Stimulated activated CD8-positive, alpha-beta memory T cell treated with anti-CD3 and anti-CD28 coated beads, Interleukin-12 subunit alpha, Interleukin-12 subunit beta, amount 100 ng/mL, for 24 hours (primary cell): ENCODE results near the gene TIMM44.

ENCODE experiments used
- DNase-seq: peaks from one replicate; pipeline ENCODE4 v3.0.0-alpha.2; 2020; ENCODE audit errors: extremely low read depth

TIMM44 gene

DNA sequence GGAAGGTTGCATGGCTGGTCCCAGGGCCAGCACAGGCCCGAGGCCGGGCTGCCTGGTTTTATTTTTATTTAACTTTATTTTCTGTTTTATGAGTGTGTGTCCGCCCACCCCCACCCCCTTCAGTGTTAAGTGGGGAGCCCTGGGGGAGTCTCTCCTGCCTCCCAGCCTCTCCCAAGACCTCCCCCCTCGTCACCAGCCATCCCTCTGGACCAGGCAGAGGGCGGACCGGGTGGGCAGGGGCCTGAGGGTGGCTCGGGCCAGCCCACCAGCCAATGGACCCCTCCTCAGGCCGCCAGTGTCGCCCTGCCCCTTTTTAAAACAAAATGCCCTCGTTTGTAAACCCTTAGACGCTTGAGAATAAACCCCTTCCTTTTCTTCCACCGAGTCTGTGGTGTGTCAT is 29.4 kb downstream of the TIMM44 start:
- no peak for DNase-seq

DNA sequence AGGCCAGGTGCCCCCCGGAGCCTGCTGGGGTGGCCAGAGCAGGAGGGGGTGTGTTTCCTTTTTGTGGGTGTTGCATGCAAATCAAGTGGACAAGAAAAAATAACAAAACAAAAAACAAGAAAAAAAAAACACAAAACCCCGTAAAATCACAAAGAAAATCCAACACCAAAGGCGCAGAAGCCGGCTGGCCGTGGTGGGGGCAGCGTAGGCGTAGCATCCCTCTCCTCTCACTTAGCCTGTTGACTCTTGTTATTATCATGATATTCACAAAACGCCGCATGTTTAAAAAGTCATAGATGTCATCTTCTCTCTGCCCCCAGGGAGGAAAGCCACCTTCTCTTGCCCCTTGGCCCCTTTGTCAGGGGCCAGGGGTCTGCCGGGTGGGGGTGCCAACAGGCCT is 29.8 kb downstream of the TIMM44 start:
- DNase-seq = no peak

DNA sequence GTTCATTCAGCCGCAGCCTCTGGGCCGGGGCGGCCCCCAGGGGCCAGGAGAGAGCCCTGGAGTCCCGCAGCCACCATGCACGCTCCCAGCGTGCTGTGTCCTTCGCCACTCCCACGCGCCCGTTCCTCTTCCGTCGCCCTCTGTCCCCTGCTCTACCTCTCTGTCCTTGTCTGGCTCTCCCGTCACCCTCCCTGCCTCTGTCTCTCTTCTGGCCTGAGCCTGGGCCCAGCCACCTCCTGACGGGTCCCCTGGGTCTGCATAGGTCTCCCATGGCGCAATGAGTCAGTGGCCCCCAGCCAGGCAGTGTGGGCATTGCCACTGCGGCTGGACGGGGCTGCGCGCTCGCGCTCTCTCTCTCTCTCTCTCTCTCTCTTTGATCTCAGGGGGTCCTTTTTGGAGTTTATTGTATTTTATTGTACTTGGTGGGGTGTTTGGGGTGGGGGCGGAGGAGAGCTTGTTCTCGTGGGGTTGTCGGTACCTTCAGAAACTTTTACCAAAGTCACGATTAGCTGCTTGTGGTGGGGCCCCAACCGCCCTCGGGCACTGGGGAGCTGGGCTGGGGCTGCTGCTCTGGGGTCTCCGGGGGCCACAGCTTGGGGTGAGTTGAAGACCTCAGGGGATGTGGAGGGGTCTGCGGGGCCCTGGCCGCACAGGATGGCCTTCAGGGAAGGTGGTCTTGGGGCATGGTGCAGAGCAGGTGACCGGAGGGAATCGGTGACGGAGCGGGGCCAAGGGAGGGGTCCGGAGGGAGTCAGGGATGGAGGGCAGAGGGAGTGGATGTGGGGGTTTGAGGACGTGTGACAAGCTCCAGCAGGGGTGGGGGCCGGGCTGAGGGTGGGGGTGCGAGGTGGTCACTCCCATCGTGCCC is 30.5 kb downstream of the TIMM44 start:
- DNase-seq = no peak

DNA sequence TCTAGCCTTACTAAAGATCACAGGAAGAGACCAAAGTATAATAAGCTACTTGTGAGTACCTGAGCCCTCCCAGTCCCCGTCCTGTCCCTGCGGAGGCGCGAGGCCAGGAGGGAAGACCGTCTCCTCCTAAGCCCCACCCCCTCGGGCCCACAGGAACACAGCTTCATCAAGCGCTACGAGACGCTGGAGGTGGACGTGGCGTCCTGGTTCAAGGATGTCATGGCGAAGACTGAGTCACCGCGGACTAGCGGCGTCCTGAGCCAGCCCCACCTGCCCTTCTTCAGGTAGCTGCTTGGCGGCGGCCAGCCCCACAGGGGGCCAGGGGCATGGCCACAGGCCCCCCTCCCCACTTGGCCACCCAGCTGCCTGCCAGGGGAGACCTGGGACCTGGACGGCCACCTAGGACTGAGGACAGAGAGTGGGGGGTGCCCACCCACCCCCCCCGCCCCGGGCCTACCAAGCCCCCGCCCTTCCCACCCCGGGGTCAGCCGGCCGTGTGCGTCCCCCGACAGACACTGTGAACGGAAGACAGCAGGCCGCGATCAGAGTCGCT is 31.2 kb downstream of the TIMM44 start:
- no peak for DNase-seq

DNA sequence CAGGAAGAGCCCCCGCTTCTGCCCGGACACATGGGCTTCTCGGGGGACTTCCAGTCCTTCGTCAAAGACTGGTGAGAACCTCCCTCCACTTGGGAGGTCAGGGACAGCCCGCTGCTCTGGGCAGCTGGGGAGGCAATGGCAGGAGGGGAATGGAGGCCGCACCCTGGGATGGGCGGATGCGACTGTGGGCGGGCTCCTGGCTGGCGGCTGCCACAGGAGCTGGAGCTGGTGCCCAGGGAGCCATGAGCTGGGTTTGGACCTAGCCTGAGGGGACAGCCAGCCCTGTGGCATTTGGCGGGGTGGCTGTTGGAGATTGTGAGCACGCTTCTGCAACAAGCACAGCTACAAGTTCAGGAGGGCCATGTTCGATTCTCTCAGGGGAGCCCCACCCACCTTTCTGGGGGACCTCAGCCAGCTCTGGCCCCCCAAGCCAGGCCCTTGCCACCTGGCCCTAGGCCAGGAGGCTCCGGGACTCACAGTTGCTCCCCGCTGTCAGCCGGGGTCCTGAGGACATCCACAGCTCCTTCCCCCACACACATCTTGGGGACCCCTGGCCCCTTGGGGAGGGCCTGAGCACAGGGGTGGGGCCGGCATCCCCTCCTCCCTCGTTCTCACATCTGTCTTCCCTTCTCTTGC is 31.8 kb downstream of the TIMM44 start:
- DNase-seq = no peak

DNA sequence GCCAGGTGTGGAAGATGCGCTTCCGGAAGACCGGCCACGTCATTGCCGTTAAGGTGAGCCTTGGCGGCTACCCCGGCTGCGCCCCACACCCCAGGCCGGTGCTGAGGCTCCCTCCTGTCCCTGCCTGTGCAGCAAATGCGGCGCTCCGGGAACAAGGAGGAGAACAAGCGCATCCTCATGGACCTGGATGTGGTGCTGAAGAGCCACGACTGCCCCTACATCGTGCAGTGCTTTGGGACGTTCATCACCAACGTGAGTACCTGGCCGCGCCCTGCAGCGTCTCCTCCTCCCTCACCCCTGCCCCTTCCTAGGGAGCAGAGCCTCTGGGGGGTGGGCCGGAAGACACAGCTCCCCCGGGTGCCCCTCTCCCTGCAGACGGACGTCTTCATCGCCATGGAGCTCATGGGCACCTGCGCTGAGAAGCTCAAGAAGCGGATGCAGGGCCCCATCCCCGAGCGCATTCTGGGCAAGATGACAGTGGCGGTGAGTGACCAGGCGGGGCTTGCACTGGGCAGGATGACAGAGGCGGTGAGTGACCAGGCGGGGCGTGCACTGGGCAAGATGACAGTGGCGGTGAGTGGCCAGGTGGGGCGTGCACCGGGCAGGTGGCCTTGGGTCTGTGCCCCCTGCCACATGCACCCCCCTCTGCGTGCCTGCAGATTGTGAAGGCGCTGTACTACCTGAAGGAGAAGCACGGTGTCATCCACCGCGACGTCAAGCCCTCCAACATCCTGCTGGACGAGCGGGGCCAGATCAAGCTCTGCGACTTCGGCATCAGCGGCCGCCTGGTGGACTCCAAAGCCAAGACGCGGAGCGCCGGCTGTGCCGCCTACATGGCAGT is 32.9 kb downstream of the TIMM44 start:
- DNase-seq = no peak

DNA sequence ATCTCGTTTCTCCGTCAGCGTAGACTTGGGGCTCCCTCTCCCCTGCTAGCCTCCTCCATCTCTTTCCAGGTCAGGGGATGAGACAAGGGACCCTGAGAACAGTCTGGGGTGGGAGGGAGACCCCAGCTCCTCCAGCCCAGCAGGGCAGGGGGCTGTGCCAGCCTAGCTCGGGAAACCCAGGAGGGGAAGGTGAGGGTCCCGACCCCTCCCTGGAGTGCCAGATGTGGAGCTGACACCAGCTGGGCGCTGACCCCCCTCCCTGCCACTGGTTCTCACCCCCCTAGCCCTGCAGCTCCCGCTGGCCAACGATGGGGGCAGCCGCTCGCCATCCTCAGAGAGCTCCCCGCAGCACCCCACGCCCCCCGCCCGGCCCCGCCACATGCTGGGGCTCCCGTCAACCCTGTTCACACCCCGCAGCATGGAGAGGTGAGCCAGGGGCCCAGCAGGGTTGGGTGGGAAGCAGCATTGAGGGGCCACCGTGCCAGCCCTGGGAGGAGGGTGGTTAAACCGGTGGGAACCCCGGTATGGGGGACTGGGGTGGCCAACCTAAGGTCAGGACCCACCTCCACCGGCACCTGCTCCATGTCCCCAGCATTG is 33.9 kb downstream of the TIMM44 start:
- no peak for DNase-seq

DNA sequence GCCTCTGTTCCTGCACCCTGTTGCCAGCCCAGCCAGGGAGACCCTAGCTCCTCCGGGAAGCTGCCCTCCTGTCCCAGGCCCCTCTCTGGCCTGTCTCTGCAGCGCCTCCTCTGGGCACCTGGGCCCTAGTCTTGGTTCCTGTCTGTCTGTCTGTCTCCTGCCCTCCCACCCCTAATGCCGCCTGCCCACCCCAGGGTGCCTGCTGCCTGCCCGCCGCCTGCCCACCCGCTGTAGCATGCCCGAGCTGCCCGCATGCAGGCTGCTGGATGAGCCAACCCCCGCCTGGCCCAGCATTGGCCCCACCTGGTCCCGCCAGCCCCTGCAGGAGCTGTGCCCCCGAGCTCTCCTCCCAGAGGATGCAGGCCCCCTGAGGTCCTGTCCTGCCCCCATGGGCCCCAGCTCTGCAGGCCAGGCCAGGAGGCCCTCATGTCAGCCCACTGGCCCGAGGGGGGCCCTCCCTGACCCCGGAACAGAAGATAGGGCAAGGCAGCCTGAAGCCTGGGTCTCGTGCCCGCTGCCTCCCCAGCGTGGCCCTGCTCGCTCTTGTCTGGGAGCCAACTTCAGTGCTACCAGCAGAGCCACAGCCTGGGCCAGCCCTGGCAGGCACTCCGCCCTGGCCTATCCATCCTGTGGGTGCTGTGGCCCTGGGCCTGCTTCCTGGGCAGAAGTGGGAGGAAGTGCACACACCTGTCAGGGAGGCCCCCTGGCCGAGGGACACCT is 34.6 kb downstream of the TIMM44 start:
- DNase-seq = no peak

DNA sequence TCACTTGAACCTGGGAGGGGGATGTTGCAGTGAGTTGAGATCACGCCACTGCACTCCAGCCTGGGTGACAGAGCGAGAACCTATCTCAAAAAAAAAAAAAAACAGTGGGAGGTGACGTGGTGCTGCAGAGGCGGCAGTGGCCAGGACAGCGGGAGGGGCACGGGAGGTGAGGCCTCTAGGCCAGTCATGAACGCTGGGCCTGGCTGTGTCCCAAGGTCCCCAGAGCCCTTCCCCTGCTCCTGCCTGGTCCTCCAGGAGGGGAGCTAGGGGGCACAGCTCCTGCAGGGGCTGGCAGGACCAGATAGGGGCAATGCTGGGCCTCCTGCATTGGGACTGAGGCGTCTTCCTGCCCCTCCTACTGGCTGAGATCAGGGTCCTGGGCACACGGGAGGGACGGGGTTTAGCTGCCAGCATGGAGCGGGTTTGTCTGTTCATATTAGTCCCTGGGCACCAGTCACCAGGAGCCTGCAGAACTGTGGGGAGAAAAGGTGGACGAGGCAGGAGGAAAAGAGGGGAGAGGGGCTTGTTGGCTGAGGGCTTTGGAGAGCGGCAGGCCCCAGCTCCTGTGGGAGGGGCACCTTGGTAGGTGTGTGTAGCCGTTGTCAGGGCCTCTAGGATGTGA is 35.3 kb downstream of the TIMM44 start:
- DNase-seq = no peak

DNA sequence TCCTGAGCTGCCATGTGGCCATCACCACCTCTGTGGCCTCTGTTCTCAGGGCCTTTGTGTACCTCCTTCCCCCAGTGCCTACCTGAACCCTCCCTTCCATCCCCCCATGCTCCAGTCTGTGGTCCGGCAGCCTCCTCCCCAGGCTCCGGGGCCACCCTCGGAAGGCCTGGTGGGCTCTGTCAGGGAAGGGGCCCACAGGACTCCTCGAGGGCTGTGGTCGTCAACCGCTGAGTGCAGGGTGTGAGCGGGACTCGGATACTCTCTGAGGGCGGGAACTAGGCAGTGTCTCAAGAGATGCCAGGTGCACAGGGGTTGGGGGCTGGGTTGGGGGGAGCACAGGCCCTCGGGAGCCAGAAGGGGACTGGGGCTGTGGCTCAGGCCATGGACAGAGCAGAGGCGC is 35.9 kb downstream of the TIMM44 start:
- DNase-seq = no peak

DNA sequence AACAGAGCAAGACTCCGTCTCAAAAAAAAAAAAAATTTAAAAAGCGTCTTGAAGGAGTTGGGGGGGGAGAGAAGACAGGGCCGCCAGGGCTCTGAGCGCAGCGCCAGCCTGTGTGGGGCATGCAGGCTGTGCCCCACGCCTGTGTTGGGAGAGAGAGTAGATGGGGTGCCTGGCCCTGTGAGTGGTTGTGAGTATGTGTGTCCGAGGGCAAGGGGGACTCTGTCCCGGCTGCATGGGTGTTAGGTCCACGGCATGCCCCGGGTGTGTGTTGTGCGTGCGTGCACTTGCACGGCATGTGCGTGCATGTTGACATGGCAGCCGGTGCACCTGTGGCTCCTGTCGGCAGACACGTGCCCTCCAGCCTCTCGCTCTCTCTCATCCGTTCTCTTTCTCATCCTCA is 36.3 kb downstream of the TIMM44 start:
- no peak for DNase-seq

DNA sequence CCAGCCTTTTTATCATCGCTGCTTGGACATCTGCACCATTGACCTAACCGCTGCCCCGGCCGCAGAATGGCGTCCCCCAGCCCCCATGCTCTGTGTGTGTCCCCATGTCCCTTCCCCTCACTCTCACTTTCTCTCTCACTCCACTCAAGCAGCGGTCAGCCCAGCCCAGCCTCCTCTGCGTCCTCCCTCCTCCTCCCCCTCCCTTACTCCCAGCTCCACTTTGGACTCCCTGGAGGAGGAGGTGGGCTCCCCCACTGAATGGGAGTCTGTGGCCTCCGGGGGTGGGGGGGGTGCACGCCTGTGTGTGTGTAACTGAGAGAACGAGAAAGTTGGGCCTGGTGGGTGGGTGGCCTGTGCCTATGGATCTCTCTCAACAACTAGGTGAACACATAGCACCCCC is 37.6 kb downstream of the TIMM44 start:
- DNase-seq = no peak

DNA sequence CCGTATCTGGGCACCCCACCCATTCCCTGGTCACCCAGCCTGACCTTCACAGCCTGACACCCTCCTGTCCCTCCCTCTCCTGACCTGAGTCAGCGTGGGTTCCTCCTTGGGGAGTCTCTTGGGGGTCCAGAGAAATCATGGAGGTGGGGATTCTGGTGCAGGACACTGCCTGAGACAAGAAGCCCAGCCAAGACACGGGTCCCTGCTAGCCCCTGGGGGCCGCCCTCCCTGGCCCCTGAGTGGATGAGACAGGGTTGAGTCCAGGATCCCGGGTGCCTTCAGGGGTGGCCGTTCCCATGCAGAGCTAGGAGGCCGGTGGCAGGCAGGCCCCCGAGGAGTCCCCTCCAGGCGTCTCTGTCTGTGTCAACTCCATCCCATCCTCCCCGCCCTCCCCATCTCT is 38.2 kb downstream of the TIMM44 start:
- no peak for DNase-seq

DNA sequence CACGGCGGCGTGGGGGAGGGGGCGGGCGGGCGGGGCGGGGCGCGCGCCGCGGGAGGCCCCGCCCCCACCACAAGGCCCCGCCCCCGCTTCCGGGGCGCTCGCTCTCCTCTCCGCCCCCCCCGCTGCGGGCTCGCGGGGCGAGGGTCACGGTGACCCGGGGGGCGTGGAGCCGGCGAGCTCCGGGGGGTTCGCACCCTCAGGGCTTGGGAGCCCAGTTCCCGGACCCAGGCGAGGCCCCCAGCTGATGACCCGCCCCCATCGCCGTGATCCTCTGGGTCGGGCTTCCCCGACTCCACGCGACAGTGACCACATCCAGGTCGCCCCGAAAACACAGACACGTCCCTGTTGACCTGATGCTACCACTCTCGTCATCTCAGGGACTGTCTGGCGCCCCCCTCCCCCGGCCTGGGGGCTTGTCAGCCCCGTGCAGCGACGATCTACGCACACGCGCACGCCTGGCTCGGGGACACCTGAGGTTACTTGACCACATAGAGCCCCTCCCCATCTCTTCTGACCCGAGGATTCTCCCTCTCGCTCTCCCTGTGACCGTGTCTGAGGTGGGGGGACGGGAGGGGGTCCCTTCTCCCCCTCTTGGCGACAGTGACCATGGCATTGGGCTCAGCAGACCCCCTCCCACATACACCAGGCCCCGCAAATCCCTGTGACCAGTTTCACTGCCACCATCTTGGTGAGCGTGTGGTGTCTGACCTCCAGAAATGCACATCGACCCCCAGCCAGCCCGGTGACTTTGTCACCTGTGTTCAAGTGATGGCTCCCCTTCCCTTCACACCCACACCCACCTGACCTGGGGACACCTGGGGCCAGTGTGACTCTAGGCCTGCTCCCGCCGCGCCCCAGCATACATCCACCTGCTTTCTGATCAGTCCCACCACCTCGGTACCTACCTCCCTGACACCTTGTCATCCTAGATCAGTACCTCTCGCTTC is 39.1 kb downstream of the TIMM44 start:
- no peak for DNase-seq

DNA sequence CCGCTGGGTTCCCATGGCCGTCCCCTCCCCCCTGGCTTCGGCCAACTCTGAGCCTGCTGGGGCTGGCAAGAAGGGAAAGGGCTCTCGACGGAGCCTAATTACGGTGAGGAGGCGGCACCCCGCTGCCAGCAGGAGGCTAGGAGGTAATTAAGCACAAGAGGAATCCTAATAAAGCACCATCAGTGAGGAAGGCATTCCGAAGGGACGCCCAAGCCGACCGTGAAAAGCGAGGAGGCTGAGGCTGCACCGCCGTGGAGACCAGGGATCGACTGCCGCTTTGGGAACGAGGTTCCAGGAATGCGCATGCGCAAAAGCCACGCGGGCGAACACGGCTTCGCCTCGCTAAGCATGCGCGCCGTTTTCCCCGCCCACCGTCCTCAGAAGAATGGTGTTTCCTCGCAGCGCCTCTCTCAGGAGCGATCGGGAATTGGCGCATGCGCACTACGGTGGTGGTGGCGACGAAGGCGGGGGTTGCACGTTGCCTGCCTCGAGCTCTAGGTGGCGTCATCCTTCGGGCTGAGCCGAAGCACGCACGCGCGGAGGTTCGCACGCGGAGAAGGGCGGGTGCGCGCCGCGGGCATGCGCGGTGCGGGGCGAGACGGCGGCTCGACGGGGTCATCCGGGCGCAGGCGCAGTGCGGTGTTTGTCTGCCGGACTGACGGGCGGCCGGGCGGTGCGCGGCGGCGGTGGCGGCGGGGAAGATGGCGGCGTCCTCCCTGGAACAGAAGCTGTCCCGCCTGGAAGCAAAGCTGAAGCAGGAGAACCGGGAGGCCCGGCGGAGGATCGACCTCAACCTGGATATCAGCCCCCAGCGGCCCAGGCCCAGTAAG is 40.0 kb downstream of the TIMM44 start, which contains the start of gene MAP2K7:
TSS of gene MAP2K7 (plus strand) at position 634 of the 830 bp plus-strand sequence. CDS start at position 702, 68 bp downstream.
- DNase-seq = peak; percentile 100

DNA sequence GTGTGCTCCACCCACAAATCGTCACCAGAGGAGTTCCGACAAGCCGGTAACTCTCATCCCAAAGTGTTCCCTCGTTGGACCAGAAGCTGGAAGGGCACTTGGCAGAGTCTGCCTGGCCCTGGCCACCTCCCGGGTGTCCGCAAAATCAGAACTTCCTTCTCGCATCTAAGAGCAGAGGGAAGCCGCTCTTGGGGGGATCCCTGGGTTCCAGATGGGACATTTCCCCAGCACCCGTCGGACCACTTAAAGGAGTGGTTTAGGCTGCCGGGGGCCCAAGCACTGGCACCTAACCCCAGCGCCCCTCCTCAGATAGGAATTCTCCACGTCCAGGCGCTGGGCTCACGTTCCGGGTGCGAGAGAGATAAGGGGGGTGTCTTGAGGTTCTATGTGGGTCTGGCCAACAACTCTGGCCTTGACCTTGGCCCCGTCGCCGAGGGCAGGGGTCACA is 40.6 kb downstream of the TIMM44 start:
- DNase-seq = no peak

DNA sequence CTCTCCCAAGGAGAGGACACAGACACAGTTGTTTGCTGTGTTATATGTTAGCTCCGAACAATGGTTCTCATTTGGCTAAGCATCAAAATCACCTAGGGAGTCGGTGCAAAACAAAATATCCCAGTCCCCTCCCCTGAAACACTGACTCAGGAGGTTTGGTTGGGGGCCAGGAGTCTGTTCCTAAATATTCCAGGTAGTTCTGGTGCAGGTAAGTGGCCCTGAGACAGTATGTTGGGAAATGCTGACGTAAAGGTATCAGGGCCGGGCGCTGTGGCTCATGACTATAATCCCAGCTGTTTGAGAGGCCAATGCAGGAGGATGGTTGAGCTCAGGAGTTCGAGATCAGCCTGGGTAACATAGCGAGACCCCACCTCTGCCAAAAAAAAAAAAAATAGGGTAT is 42.1 kb downstream of the TIMM44 start:
- no peak for DNase-seq

DNA sequence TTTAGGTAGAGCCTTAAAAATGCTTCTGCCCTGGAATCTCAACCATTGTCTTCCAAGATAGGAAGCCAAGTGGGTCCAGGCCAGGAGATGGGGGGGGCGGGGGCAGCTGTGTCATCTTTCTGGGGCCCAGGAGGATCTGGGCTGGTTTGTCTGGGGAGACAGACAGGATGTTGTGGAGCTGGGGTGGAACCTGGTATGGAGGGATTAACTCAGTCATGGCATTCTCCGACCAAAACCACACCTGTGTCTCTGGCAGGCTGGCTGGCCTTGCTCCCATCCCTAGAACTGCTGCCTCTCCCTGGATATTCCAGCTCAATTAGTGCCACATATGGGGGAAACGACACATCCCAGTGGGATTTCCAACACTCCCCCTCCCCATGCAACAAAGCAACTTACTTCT is 42.5 kb downstream of the TIMM44 start:
- DNase-seq = no peak
